Skeletal muscle satellite cell (primary cell): ENCODE measurements around the gene STK10.
"Not testable (repeated sequence)": the region's sequence is repeated elsewhere in the genome, so short reads cannot be mapped to it uniquely, and the experiment has no call there.

Experiments used
- H3K27me3 ChIP-seq: 2 replicates; pipeline ENCODE4 v1.7.0; 2013; ENCODE audit warnings: low read length; ENCODE audit not compliant: control insufficient read depth, insufficient read depth
- H3K36me3 ChIP-seq: 2 replicates; pipeline ENCODE4 v1.7.0; 2013; ENCODE audit warnings: mild to moderate bottlenecking, control low read depth, low read length; ENCODE audit not compliant: insufficient read depth
- H3K4me1 ChIP-seq: 2 replicates; pipeline ENCODE4 v1.7.0; 2013; ENCODE audit warnings: low read length; ENCODE audit not compliant: control insufficient read depth, insufficient read depth
- H3K4me2 ChIP-seq: 2 replicates; pipeline ENCODE4 v1.7.0; 2013; ENCODE audit warnings: mild to moderate bottlenecking, low read length
- H3K4me3 ChIP-seq: 2 replicates; pipeline ENCODE4 v1.7.0; 2013; ENCODE audit warnings: low read length
- H3K9ac ChIP-seq: 2 replicates; pipeline ENCODE4 v1.7.0; 2013; ENCODE audit warnings: mild to moderate bottlenecking, low read depth, low read length, moderate library complexity
- H3K9me3 ChIP-seq: replicated peaks from 2 replicates; pipeline ENCODE4 v1.7.0; 2013; ENCODE audit warnings: mild to moderate bottlenecking, control low read depth, low read length

STK10 gene

DNA sequence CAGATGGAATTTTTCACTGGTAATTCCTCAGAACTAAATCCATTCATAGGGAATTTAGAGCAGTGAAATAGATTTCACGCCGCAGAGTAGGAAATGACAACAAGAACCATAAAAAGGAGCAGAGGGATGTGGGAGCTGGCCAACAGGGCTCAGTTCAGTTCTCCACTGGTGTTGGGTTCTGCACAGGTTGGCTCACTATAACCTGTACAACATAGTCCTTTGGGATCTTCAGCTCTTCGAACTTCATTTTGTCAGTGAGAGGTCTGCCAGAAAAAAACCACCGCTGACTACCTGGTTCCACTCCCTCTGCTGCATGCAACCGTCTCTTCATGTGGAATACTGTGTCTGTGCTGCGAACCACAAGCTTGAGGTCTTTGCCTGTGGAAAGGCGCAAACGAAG, 23.7 kb upstream of the STK10 start:
- Histone ChIP-seq H3K4me3 (no peak overlapping the region), H3K27me3 (no peaks in the 10 kb centered on the region), H3K36me3 (peaks cover 29% of the 10 kb centered on the region), H3K9ac (no peak overlapping the region), H3K4me2 (no peak overlapping the region), H3K4me1 (no peaks in the 10 kb centered on the region), H3K9me3 (no peaks in the 10 kb centered on the region)

DNA sequence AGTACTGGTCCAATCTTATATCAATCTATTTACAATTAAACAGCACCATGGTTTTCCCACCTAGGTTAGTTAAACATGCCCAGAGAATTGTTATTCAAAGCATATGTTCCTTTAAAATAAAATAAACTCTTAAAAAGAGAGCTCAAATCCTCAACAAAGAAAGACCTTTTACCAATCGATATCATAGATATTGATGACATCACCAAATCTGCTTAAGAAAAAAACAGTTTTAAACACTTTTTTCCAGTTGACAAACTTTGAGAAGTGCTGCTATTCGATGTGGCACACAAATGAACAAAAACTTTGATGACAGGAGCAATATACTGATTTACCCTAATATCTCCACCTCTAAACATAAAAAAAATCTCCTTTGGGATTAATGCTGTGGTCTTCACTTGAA, 21.7 kb upstream of the STK10 start:
- H3K9ac ChIP-seq: no peak overlapping the region
- no peaks in the 10 kb centered on the region for H3K4me1 ChIP-seq
- peaks cover 27% of the 10 kb centered on the region for H3K36me3 ChIP-seq
- H3K27me3 ChIP-seq: no peaks in the 10 kb centered on the region
- no peaks in the 10 kb centered on the region for H3K9me3 ChIP-seq
- H3K4me2 ChIP-seq: no peak overlapping the region
- no peak overlapping the region for H3K4me3 ChIP-seq

DNA sequence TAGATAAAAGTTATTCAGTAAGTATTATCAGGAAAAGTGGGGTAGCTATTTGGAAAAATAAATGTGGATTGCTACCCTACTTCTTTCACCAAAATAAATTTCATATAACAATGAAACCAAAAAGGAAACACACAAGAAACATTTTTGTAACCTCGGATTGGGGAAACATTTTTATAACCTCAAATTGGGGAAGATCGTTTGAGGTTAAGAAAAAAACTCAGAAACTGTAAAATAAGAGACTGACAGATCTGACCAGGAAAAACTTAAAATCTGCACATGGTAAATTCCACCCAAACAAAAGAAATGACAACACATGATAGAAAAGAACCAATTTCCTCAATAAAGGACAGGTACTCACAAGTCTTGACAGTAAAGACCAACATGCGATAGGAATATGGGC, 19.5 kb upstream of the STK10 start:
- no peak overlapping the region for H3K9ac ChIP-seq
- H3K4me2 ChIP-seq: no peak overlapping the region
- peaks cover 27% of the 10 kb centered on the region for H3K36me3 ChIP-seq
- H3K4me3 ChIP-seq: no peak overlapping the region
- no peaks in the 10 kb centered on the region for H3K9me3 ChIP-seq
- no peaks in the 10 kb centered on the region for H3K4me1 ChIP-seq
- H3K27me3 ChIP-seq: no peaks in the 10 kb centered on the region

DNA sequence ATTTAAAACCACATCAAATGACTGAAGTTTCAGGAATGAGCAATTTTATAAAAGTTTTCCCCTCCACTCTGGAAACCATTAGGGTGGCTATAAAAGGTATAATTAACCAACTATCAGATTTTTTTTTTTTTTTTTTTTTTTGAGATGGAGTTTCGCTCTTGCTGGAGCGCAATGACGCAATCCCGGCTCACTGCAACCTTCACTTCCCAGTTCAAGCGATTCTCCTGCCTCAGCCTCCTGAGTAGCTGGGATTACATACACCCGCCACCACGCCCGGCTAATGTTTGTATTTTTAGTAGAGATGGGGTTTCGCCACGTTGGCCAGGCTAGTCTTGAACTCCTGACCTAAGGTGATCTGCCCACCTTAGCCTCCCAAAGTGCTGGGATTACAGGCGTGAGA, 18.0 kb upstream of the STK10 start:
- not testable (repeated sequence) for H3K9me3 ChIP-seq

GRCh38 chr5:172200476-172200875, 12.5 kb upstream of the STK10 start:
- Histone ChIP-seq H3K36me3 (no peaks in the 10 kb centered on the region), H3K4me1 (no peaks in the 10 kb centered on the region), H3K4me2 (no peak overlapping the region), H3K4me3 (no peak overlapping the region), H3K9me3 (no peaks in the 10 kb centered on the region), H3K27me3 (no peaks in the 10 kb centered on the region), H3K9ac (no peak overlapping the region)

More for the DNA sequence above, 18.0 kb upstream of the STK10 start:
- H3K36me3 ChIP-seq: peaks cover 14% of the 10 kb centered on the region
- not testable (repeated sequence) for H3K9ac ChIP-seq, H3K4me1 ChIP-seq, H3K4me3 ChIP-seq, H3K27me3 ChIP-seq, H3K4me2 ChIP-seq

DNA sequence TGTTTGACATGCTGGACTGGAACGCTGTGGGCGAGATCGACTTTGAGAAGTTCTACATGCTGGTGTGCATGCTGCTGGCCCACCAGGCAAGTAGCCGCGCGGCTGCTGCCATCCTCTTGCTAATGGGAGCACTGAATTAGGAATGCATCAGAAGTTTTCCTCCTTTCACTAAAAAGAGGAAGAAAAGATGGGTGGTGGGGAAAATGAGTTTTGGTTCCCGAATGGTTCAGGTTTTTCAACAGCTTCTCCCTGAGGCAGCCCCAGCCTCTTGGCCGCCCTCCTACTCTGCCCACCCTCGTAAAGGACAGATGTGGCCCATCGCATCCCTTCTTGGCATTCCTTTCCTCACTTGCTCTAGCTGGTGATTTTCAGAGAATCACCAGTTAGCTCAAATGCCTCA, 11.4 kb upstream of the STK10 start:
- no peak overlapping the region for H3K9ac ChIP-seq
- H3K36me3 ChIP-seq: no peaks in the 10 kb centered on the region
- no peaks in the 10 kb centered on the region for H3K27me3 ChIP-seq
- H3K4me3 ChIP-seq: no peak overlapping the region
- H3K4me2 ChIP-seq: no peak overlapping the region
- H3K9me3 ChIP-seq: no peaks in the 10 kb centered on the region
- no peaks in the 10 kb centered on the region for H3K4me1 ChIP-seq

DNA sequence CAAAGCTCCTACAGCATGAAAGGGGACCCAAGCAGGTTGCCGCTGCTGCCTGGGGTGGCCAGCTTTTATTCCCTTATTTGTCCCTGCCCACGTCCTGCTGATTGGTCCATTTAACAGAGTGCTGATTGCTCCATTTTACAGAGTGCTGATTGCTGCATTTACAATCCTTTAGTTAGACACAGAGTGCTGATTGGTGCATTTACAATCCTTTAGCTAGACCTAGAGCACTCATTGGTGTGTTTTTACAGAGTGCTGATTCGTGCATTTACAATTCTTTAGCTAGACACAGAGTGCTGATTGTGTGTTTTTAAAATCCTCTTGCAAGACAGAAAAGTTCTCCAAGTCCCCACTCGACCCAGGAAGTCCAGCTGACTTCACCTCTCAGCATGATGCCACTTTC, 9.8 kb upstream of the STK10 start:
- H3K9me3 ChIP-seq, H3K4me2 ChIP-seq, H3K9ac ChIP-seq, H3K4me3 ChIP-seq, H3K27me3 ChIP-seq, H3K36me3 ChIP-seq, H3K4me1 ChIP-seq: not testable (repeated sequence)

DNA sequence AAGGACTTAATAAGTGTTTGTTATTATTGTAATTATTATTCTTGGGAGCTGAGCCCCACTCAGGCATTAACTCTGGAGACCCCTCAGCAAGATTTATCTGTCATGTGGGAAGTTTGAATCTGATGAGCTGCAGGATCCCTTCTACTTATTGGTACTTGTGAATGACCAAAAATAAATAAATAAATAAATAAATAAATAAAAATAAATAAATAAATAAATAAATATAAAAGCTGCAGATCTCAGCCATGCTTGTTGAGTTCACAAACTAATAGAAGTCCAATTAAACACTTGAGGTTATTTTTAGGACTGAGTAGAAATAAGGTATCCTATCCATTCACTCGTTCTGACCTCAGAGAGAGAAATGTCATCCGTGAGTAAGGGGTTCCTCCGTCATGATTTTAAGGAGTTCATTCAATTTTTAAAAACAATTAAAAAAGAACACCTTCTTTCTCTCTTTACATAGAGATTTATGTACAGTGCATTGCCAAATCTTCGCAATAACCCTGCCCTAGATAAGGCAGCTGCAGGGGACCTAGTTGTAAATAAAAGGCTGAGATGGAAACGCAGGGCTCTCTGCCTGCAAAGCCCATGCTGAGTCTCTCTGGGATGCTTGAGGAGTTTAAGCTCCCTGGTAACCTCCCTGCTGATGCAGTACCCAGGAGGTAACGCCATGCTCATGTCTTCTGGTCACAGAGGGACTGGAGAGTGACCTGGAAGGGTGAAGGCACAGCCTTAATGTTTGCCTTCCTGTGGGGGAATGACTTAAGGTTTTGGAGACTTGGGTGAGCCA, 7.2 kb upstream of the STK10 start:
- Histone ChIP-seq H3K4me2 (no peak overlapping the region), H3K9me3 (no peaks in the 10 kb centered on the region), H3K36me3 (no peaks in the 10 kb centered on the region), H3K4me1 (no peaks in the 10 kb centered on the region), H3K27me3 (no peaks in the 10 kb centered on the region), H3K4me3 (no peak overlapping the region), H3K9ac (no peak overlapping the region)

DNA sequence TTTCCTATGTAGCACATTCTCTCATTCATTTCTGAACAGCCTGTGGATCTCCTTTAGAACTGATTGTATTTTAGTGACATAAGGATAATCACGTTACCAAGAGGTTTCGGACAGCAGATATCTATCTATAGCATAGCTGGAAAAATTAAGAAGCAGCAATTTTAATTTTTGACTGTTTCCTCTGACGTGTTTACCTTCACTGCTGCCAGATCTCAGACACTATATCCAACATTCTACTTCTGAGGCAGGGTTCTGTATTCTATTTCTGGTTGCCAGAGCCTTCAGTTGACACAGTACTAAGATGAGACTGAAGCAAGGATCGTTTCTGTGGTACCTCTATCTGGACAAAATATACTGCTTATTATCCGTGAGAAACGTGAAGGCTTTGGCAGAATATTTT, 5.8 kb upstream of the STK10 start, which contains the start of gene EFCAB9:
EFCAB9 (plus strand) TSS at position 301 of the 400 bp plus-strand sequence; CDS start at position 302, 1 bp downstream.
- H3K4me1 ChIP-seq: no peaks in the 10 kb centered on the region

GRCh38 chr5:172189693-172190296, 1.8 kb upstream of the STK10 start:
- H3K9ac ChIP-seq: no peak overlapping the region
- H3K4me1 ChIP-seq: peaks cover 13% of the 10 kb centered on the region
- H3K4me3 ChIP-seq: no peak overlapping the region
- H3K4me2 ChIP-seq: no peak overlapping the region
- no peaks in the 10 kb centered on the region for H3K27me3 ChIP-seq
- H3K9me3 ChIP-seq: no peaks in the 10 kb centered on the region
- H3K36me3 ChIP-seq: no peaks in the 10 kb centered on the region

More for the DNA sequence above, 5.8 kb upstream of the STK10 start, which contains the start of gene EFCAB9:
- Histone ChIP-seq H3K27me3 (no peaks in the 10 kb centered on the region), H3K9me3 (no peaks in the 10 kb centered on the region), H3K36me3 (no peaks in the 10 kb centered on the region), H3K4me3 (no peak within 1 kb of the TSS), H3K9ac (no peak within 1 kb of the TSS), H3K4me2 (no peak within 1 kb of the TSS)

DNA sequence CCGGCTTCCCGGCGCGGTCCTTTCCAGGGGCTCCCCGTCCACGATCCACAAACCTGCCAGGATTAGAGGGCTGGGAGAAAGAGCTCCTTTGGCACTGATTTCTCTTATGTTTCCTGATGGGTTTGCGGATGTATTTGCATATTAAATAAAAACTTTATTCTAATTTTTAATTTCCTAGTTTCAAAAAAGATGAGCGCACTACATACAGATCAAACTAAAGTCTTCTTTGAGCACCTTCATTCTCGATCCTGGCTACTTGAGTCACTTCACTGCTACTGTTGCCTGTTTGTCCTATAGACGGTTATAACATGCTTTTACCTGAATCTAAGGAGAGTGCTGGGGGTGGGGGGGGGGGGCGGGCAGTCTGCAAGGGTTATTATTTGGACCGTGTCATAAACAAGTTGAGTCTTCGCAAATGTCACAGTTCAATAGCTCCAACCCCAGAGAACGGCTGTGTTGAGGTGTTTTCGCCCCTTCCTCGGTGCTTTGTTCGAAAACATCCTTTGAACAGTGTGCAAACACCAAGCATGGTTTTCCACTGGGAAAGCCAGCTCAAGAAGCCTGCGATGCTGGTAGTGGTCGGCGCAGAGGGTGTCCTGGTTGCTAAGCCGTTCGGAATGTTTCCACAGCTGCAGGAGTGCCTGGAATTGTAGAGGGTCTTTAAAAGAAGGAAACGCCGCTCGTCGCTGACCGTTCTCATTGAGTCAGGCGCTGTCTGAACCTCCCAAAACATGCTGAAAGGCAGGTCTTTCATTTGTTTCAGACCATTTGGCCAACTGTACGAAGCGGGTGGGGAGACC, 1.1 kb upstream of the STK10 start:
- Histone ChIP-seq H3K9me3 (no peaks in the 10 kb centered on the region), H3K4me1 (peaks cover 13% of the 10 kb centered on the region), H3K4me3 (peak overlapping the region; percentile 90), H3K4me2 (peak overlapping the region; percentile 96), H3K9ac (no peak overlapping the region), H3K36me3 (peaks cover 3% of the 10 kb centered on the region), H3K27me3 (no peaks in the 10 kb centered on the region)
